A673 (cell line): Measurements from ENCODE around the gene CNFN. TPM values are rescaled to one million over a fixed set of nuclear protein-coding genes. Genes with fewer than 3 reads are reported as not detected.

Experiments
- BruUV-seq: library from RNA; stranded (reverse); fragments of 400-500 nt; replicated peaks from 2 replicates; lab custom pipeline; 2021; lab: Mats Ljungman, UMichigan
- CTCF ChIA-PET: fragments of 300-600 bp; sonication (Branson Sonifier 250); formaldehyde crosslinking; loops from one replicate; lab custom pipeline; 2022; ENCODE audit warnings: antibody characterized with exemption; lab: Charles Lee
- POLR2A ChIA-PET: fragments of 300-600 bp; sonication (Branson Sonifier 250); formaldehyde crosslinking; loops from one replicate; lab custom pipeline; 2022; ENCODE audit warnings: antibody characterized with exemption; ENCODE audit not compliant: low non-redundant PET; lab: Charles Lee
- DNase-seq: peaks from one replicate; pipeline ENCODE4 v3.0.0-alpha.2; 2015; ENCODE audit warnings: low spot score
- H3K27ac ChIP-seq: fragments of 200-600 bp; sonication (generic); 2 replicates; pipeline ENCODE4 v1.5.1; 2016; ENCODE audit warnings: mixed run types, low read depth, mild to moderate bottlenecking, mixed read lengths, antibody characterized with exemption, low read length; ENCODE audit not compliant: poor library complexity, severe bottlenecking
- H3K27me3 ChIP-seq: fragments of 200-600 bp; sonication (generic); replicated peaks from 2 replicates; pipeline ENCODE4 v1.6.1; 2017; ENCODE audit warnings: mixed run types, low read depth, mild to moderate bottlenecking, mixed read lengths, antibody characterized with exemption, low read length; ENCODE audit not compliant: insufficient read depth, poor library complexity
- H3K36me3 ChIP-seq: fragments of 200-600 bp; sonication (generic); 2 replicates; pipeline ENCODE4 v1.6.1; 2016; ENCODE audit warnings: mixed run types, mild to moderate bottlenecking, mixed read lengths, antibody characterized with exemption, low read length; ENCODE audit not compliant: insufficient read depth, poor library complexity, severe bottlenecking
- H3K4me1 ChIP-seq: fragments of 200-600 bp; sonication (generic); 2 replicates; pipeline ENCODE4 v1.6.1; 2017; ENCODE audit warnings: mixed run types, mild to moderate bottlenecking, mixed read lengths, antibody characterized with exemption, low read length; ENCODE audit not compliant: insufficient read depth, poor library complexity, severe bottlenecking
- H3K4me3 ChIP-seq: fragments of 200-600 bp; sonication (generic); 2 replicates; pipeline ENCODE4 v1.5.1; 2016; ENCODE audit warnings: low read depth, mixed run types, mild to moderate bottlenecking, mixed read lengths, low read length; ENCODE audit not compliant: poor library complexity, severe bottlenecking
- H3K9me3 ChIP-seq: fragments of 200-600 bp; sonication (generic); 2 replicates; pipeline ENCODE4 v1.6.1; 2016; ENCODE audit warnings: mixed run types, low read depth, mild to moderate bottlenecking, mixed read lengths, antibody characterized with exemption, low read length; ENCODE audit not compliant: poor library complexity, severe bottlenecking
- EZH2 ChIP-seq: fragments of 200-600 bp; sonication (generic); IDR thresholded peaks from 2 replicates; pipeline ENCODE4 v1.6.1; 2017; ENCODE audit warnings: borderline replicate concordance, low read depth, mild to moderate bottlenecking, mixed read lengths, antibody characterized with exemption, low read length; ENCODE audit not compliant: poor library complexity, severe bottlenecking
- intact Hi-C: fragments of 100-400 bp; cut with micrococcal nuclease; formaldehyde crosslinking; loops from one replicate; pipeline ENCODE4 v1.10.0; 2022; ENCODE audit not compliant: unreplicated experiment
- total RNA-seq: library from RNA; stranded (reverse); gene quantifications from 2 replicates; pipeline ENCODE4 v1.2.3, GENCODE V29; 2021
- TF ChIP-seq, protein P1 (sequence below): fragments of 300-800, 200-600 bp; sonication (generic); conservative IDR thresholded peaks from 2 replicates; pipeline ENCODE4 v1.5.1; 2017; ENCODE audit warnings: low read depth, mild to moderate bottlenecking, antibody characterized with exemption, low read length, moderate library complexity, mixed read lengths

Gene CNFN
- total RNA-seq, 1 experiment from 2014 or later: not detected

DNA sequence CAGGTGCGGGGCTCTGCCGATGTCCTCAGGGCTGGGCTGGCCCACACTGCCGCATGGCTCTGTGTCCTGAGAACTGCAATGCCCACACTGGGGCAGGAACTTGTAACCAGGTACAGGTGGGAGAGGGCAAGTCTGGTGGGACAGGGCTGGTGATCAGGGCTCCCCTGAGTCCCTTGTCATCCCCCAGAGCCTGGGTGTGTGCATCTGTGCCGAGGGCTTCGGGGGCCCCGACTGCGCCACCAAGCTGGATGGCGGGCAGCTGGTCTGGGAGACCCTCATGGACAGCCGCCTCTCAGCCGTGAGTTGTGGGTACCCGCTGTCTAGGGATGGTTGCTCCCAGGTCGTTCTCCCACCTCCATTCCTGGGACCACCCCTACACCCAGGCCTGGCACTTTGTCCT lies 34.2 kb downstream of the CNFN start:
- H3K4me1 ChIP-seq: no peaks in the 10 kb centered on the region
- intact Hi-C loops: no loop called here
- no peaks in the 10 kb centered on the region for H3K27me3 ChIP-seq
- CTCF ChIA-PET: no interaction called here
- POLR2A ChIA-PET: no interaction called here
- H3K27ac ChIP-seq: no peak overlapping the region
- peaks cover 5% of the 10 kb centered on the region for H3K36me3 ChIP-seq
- no peaks in the 10 kb centered on the region for H3K9me3 ChIP-seq
- DNase-seq: no peak
- TF ChIP-seq, protein P1, sequence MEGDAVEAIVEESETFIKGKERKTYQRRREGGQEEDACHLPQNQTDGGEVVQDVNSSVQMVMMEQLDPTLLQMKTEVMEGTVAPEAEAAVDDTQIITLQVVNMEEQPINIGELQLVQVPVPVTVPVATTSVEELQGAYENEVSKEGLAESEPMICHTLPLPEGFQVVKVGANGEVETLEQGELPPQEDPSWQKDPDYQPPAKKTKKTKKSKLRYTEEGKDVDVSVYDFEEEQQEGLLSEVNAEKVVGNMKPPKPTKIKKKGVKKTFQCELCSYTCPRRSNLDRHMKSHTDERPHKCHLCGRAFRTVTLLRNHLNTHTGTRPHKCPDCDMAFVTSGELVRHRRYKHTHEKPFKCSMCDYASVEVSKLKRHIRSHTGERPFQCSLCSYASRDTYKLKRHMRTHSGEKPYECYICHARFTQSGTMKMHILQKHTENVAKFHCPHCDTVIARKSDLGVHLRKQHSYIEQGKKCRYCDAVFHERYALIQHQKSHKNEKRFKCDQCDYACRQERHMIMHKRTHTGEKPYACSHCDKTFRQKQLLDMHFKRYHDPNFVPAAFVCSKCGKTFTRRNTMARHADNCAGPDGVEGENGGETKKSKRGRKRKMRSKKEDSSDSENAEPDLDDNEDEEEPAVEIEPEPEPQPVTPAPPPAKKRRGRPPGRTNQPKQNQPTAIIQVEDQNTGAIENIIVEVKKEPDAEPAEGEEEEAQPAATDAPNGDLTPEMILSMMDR: no peak
- no peak for TF ChIP-seq EZH2
- H3K4me3 ChIP-seq: no peak overlapping the region
- BruUV-seq: no TSS peak

DNA sequence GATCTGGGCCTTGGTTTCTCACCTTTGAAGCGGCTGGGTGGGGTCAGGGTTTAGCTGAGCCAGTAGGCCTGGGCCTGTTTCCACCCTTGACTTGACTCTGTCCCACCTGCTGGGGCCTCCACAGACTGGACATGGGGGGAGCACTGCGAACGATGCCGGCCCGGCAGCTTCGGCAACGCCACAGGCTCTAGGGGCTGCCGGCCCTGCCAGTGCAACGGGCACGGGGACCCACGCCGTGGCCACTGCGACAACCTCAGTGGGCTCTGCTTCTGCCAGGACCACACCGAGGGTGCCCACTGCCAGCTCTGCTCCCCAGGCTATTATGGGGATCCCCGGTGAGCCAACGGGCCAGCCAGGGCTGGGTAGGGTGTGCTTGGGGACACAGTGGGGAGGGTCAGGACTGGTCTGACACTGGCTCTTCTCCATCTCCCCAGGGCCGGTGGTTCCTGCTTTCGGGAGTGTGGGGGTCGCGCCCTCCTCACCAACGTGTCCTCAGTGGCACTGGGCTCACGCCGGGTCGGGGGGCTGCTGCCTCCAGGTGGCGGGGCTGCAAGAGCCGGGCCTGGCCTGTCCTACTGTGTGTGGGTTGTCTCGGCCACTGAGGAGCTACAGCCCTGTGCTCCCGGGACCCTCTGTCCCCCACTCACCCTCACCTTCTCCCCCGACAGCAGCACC lies 36.6 kb downstream of the CNFN start:
- Histone ChIP-seq H3K27me3 (no peaks in the 10 kb centered on the region), H3K9me3 (no peaks in the 10 kb centered on the region), H3K4me3 (no peak overlapping the region), H3K27ac (no peak overlapping the region), H3K36me3 (peaks cover 5% of the 10 kb centered on the region), H3K4me1 (no peaks in the 10 kb centered on the region)
- DNase-seq: no peak
- TF ChIP-seq, protein P1: no peak
- TF ChIP-seq EZH2: no peak
- POLR2A ChIA-PET: no interaction called here
- CTCF ChIA-PET: no interaction called here
- BruUV-seq: no TSS peak
- intact Hi-C loops: no loop called here

DNA sequence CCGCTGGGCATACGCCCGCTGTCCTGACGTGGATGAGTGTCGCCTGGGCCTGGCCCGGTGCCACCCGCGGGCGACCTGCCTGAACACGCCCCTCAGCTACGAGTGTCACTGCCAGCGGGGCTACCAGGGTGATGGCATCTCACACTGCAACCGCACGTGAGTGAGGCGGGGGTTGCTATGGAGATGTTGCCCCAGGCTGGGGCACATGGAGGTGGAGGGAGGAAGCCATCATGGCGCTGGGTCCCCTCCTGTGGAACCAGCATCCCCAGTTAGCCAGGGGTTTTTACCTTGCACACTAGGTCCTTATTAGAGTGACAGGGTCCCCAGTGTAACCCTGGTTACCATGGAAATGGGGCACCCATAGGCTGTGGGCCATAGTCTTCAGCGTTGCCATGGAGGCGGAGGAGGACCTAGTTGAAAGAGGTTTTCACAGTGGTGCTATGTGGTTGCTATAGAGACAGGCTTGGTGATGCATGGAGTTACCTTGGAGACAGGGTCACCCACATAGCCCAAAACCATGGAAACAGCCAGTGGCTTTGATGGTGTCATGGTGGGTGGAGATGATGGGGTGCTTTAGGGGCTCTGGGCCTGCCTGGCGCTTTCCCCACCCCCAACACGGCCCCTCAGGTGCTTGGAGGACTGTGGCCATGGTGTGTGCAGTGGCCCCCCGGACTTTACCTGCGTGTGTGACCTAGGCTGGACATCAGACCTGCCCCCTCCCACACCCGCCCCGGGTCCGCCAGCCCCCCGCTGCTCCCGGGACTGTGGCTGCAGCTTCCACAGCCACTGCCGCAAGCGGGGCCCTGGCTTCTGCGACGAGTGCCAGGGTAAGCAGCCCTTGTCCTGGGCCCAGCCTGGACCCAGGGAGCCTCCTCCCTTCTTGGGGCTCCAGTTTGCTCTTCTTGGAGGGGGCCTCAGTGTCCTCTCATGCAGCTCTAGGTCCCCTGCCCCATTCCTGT lies 37.5 kb downstream of the CNFN start:
- DNase-seq: peak; percentile 29
- TF ChIP-seq, protein P1: no peak
- no peaks in the 10 kb centered on the region for H3K4me1 ChIP-seq
- no peaks in the 10 kb centered on the region for H3K9me3 ChIP-seq
- no TSS peak for BruUV-seq
- H3K27ac ChIP-seq: no peak overlapping the region
- no peaks in the 10 kb centered on the region for H3K27me3 ChIP-seq
- H3K4me3 ChIP-seq: no peak overlapping the region
- intact Hi-C loops: no loop called here
- peaks cover 5% of the 10 kb centered on the region for H3K36me3 ChIP-seq
- ChIA-PET POLR2A (no interaction called here), CTCF (no interaction called here)
